ENCODE measurements around the gene CAPZA1. TPM values are rescaled to one million over a fixed set of nuclear protein-coding genes. Genes with fewer than 3 reads are reported as not detected.
A peak's percentile ranks its signal among the peaks of the same experiment; 100 is the strongest.

Gene CAPZA1
- total RNA-seq, 1 donor from 2014 or later, result 260 TPM

DNA sequence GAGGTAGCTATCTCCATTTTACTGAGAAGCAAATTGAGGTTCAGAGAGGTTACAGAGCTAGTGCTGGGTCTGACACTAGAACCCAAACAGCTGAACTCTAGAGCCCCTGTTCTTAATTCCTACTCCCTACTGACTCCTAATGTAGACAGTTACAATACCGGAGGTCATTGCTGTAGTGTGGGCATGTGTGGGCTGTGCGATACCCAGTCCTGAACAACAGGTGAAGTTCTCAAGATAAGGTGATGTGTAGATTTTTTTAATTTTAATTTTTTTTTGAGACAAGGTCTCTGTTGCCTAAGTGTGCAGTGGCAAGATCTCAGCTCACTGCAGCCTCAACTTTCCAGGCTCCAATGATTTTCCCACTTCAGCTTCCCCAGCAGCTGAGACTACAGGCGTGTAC, 88.9 kb downstream of the CAPZA1 start:
- intact Hi-C loops (cut with micrococcal nuclease), result loop anchor here (10.0 kb wide), 1 partner anchor 1076 kb away; no protein-coding TSS in a partner anchor
- no peak for DNase-seq (ENCODE audit: low spot score)
- Mint-ChIP-seq H3K9me3 (no peaks in the 10 kb centered on the region), H3K27ac (no peak overlapping the region), H3K27me3 (ENCODE audit: low read depth) (peaks cover 30% of the 10 kb centered on the region), H3K36me3 (ENCODE audit: low read depth) (no peaks in the 10 kb centered on the region), H3K4me1 (ENCODE audit: low read depth) (peaks cover 31% of the 10 kb centered on the region), H3K4me3 (ENCODE audit: low read depth) (no peak overlapping the region)

DNA sequence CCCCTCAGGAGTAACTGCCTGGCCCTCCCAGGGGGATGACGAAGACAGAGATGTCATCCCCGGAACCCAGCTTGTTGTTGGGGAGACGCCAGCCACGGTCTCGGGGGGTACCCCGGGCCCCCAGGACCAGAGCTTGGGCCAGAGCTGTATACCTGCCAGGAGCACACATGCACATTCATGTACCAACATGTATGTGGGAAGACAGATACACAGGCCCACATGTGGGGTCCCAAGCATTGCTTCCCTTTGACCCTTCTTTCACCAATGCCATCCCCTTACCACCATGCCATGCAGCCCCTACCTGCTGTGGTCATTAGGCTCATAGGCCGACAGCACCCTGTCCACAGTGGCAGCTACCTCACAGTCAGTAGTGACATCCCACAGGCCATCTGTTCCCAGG, 90.5 kb downstream of the CAPZA1 start:
- H3K27me3 Mint-ChIP-seq (ENCODE audit: low read depth), result peaks cover 41% of the 10 kb centered on the region
- DNase-seq (ENCODE audit: low spot score), result no peak
- no peak overlapping the region for H3K27ac Mint-ChIP-seq
- no peak overlapping the region for H3K4me3 Mint-ChIP-seq (ENCODE audit: low read depth)
- H3K36me3 Mint-ChIP-seq (ENCODE audit: low read depth), result no peaks in the 10 kb centered on the region
- no peaks in the 10 kb centered on the region for H3K9me3 Mint-ChIP-seq
- intact Hi-C loops (cut with micrococcal nuclease), result no loop called here
- peaks cover 26% of the 10 kb centered on the region for H3K4me1 Mint-ChIP-seq (ENCODE audit: low read depth)

DNA sequence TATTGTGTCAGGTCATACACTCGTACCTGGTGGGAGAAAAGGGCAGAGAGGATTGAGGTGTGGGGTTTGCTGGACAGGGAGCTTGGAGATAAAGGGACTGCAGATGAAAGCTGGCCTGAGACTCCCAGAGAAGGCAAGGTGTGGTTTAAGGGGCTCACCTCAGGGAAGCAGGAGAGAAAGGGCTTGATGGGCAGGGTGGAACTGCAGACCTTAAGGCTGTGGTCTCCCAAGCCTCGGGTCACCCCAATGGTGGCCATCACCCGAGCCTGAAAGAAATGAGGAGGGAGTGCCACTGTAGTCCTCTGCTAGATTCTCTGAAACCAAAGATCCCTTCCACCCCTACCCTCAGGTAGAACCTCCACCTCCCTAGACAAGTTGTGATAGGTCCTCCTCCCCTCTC, 91.0 kb downstream of the CAPZA1 start:
- Mint-ChIP-seq H3K9me3 (no peaks in the 10 kb centered on the region), H3K36me3 (ENCODE audit: low read depth) (no peaks in the 10 kb centered on the region), H3K27me3 (ENCODE audit: low read depth) (peaks cover 41% of the 10 kb centered on the region), H3K4me3 (ENCODE audit: low read depth) (no peak overlapping the region), H3K4me1 (ENCODE audit: low read depth) (peaks cover 24% of the 10 kb centered on the region), H3K27ac (no peak overlapping the region)
- intact Hi-C loops (cut with micrococcal nuclease), result no loop called here
- DNase-seq (ENCODE audit: low spot score), result no peak

DNA sequence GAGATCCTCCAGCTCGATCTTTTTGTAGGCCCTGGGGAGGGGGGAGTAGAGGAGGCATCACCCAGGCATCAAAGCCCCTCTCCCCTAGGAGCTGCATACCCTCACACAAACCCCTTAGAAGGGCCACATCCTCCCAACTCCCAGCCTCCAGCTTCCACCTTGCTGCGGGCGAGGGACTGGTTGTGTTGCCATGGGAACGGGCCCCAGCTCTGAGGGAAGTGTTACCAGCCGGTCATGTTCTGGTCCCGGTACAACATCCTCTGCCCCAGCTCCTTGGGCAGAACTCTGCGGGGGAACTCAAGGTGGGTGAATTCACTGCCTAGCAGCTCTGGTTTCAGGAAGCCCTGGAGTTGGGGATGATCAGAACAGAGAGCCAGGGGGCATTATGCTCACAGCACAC, 91.4 kb downstream of the CAPZA1 start:
- peaks cover 41% of the 10 kb centered on the region for H3K27me3 Mint-ChIP-seq (ENCODE audit: low read depth)
- no peaks in the 10 kb centered on the region for H3K36me3 Mint-ChIP-seq (ENCODE audit: low read depth)
- no peak overlapping the region for H3K4me3 Mint-ChIP-seq (ENCODE audit: low read depth)
- H3K27ac Mint-ChIP-seq, result no peak overlapping the region
- no peaks in the 10 kb centered on the region for H3K9me3 Mint-ChIP-seq
- DNase-seq (ENCODE audit: low spot score), result no peak
- H3K4me1 Mint-ChIP-seq (ENCODE audit: low read depth), result peaks cover 24% of the 10 kb centered on the region
- intact Hi-C loops (cut with micrococcal nuclease), result no loop called here

DNA sequence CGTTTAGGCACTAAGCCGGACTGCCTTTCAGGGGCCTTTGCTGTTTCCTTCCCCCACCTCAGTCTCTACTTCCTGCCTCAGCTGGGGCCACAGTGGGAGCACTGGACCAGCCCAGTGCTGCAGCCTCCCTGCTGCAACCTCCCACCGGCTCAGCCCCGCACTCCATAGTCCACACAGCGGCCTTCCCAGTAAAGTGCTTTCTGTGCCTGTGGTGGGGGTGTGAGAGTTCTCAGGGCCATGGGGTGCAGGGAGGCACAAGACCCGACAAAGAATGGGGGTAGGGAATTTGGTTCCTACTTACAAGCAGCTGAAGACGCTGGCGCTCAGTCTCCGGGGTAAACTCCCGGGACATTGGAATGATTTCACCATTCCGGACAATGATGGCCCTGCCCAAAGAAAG, 92.0 kb downstream of the CAPZA1 start:
- intact Hi-C loops (cut with micrococcal nuclease), result no loop called here
- H3K4me1 Mint-ChIP-seq (ENCODE audit: low read depth), result peaks cover 27% of the 10 kb centered on the region
- H3K27ac Mint-ChIP-seq, result no peak overlapping the region
- H3K4me3 Mint-ChIP-seq (ENCODE audit: low read depth), result no peak overlapping the region
- peaks cover 41% of the 10 kb centered on the region for H3K27me3 Mint-ChIP-seq (ENCODE audit: low read depth)
- H3K9me3 Mint-ChIP-seq, result no peaks in the 10 kb centered on the region
- H3K36me3 Mint-ChIP-seq (ENCODE audit: low read depth), result no peaks in the 10 kb centered on the region
- DNase-seq (ENCODE audit: low spot score), result no peak

DNA sequence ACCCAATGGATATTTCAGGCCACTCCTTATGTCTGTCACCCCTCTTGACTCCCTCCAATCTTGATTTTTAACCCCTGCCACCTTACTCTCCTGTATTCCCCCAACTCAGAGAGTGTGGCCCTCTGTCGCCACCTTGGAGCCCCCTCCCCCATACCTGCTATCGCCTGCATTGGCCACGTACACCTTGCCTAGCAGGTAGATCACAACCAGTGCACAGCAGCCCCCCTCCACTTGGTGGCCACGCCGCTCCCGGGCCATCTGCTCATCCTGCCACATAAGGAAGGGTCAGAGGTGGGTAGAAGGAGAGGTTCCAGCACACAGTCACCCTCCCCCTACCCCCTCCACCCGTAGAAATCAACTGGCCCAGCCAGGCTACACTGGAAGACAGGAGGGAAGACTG, 92.6 kb downstream of the CAPZA1 start:
- Mint-ChIP-seq H3K4me3 (ENCODE audit: low read depth) (no peak overlapping the region), H3K27ac (no peak overlapping the region), H3K9me3 (no peaks in the 10 kb centered on the region), H3K4me1 (ENCODE audit: low read depth) (peaks cover 28% of the 10 kb centered on the region), H3K27me3 (ENCODE audit: low read depth) (peaks cover 41% of the 10 kb centered on the region), H3K36me3 (ENCODE audit: low read depth) (no peaks in the 10 kb centered on the region)
- intact Hi-C loops (cut with micrococcal nuclease), result no loop called here
- DNase-seq (ENCODE audit: low spot score), result no peak

DNA sequence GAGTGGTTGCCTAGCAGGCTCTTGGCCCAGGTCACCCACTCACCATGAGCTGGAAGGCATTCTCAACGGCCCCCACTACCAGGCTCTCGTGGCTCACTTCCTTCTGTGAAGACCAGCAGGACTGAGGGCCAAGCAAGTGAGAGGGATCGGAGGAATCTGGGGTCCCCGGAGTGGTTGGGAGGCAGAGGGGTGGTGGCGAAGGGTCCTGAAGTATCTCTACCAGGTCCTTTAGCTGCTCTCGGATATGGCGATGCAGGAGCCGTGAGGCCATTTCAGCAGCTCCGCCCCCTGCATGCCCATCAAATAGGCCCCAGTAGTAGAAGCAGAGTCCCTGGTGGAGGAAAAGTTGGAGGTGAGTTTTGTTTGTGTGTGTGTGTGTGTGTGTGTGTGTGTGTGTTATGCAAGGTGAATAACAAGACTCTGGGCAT, 93.1 kb downstream of the CAPZA1 start:
- DNase-seq (ENCODE audit: low spot score), result no peak
- H3K27ac Mint-ChIP-seq, result no peak overlapping the region
- no peaks in the 10 kb centered on the region for H3K36me3 Mint-ChIP-seq (ENCODE audit: low read depth)
- H3K27me3 Mint-ChIP-seq (ENCODE audit: low read depth), result peaks cover 39% of the 10 kb centered on the region
- H3K9me3 Mint-ChIP-seq, result no peaks in the 10 kb centered on the region
- H3K4me3 Mint-ChIP-seq (ENCODE audit: low read depth), result no peak overlapping the region
- intact Hi-C loops (cut with micrococcal nuclease), result no loop called here
- peaks cover 31% of the 10 kb centered on the region for H3K4me1 Mint-ChIP-seq (ENCODE audit: low read depth)

DNA sequence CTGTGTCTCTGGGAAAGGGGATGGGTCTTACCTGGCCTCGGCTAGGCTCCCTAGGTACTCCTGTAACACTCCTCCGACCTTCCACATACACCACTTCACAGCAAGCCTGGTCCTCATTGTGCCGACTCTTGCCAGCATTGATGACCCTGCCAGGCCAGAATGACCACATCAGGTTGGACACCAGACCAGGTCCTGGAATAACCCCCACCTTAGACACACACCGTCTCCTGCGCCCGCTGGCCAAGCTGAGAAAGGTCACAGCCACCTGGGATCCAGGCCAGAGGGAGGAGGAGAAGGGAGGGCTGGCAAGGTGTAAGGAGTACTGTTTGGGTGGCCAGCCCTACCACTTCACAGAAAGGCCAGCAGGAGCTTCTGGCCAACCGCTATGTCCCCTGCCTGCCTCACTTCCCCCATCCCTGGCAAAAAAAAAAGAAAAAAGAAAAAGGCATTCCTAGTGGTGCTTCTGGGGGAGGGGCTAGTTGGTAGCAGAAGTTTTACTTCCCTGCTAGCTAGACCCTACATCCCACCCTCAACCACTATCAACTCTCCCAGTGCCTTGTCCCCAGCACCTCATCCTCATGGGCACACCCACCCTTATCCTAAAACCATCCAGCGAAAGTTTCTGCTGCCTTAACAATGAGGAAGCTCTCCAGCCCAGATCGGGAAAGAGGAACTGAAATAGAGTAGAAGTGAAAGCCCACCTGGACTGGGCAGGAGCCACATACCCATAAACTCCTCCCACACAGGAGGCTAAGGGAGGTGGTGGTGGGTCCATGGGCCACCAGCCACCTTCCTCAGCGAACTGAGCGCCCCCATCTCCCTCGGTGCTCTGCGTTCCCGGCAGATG, 94.1 kb downstream of the CAPZA1 start:
- no peak for DNase-seq (ENCODE audit: low spot score)
- peak overlapping the region; percentile 68 for H3K4me3 Mint-ChIP-seq (ENCODE audit: low read depth)
- intact Hi-C loops (cut with micrococcal nuclease), result no loop called here
- H3K27me3 Mint-ChIP-seq (ENCODE audit: low read depth), result peaks cover 32% of the 10 kb centered on the region
- no peaks in the 10 kb centered on the region for H3K36me3 Mint-ChIP-seq (ENCODE audit: low read depth)
- H3K4me1 Mint-ChIP-seq (ENCODE audit: low read depth), result peaks cover 32% of the 10 kb centered on the region
- no peak overlapping the region for H3K27ac Mint-ChIP-seq
- H3K9me3 Mint-ChIP-seq, result no peaks in the 10 kb centered on the region

DNA sequence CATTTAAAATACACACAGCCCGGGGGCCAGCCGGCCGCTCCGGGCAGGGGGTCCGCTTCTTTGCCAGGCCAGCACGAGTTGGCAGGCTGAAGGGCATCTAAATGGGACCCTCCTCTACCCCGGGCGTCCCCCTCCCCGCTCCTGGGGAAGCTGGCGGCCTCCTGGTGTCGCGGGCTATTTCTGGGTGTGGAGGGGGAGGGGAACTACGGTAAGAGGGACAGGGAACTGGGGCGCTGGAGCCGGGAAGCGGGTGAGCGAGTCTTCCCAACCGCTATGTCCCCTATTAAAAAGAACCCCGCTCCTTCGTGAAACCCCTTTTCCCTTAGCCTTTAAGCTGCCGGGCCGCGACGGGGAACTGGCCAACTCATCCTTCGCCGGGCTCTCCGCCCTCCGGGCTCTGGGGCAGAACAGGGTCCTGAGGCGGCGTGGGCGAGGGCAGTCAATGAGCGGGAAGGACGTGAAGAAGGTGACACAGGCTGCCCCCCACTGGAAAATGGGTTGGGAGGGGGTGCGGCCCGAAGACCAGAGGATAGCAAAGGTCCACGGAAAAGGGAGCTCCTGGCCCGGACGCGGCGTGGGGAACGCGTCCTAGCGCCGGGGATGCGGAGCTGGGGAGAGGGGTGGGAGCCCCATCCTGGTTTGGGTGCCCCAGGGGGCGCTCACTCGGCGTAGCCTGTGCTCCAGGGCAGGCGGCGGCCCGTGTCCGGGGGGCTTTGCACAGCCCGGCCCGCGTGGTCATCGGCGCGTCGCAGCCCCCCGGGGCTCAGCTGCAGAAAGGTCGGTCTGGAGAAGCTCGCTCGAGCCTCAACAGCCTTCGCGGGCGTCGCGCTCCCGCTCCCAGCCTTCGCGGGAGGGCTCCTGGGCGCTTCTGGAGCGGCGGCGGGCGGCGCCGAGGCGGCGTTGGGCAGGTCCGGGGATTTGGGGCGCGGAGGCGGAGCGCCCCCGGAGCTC, 95.0 kb downstream of the CAPZA1 start:
- Mint-ChIP-seq H3K9me3 (no peaks in the 10 kb centered on the region), H3K4me3 (ENCODE audit: low read depth) (peak overlapping the region; percentile 79), H3K27me3 (ENCODE audit: low read depth) (peaks cover 30% of the 10 kb centered on the region), H3K27ac (peak overlapping the region; percentile 21), H3K4me1 (ENCODE audit: low read depth) (peaks cover 28% of the 10 kb centered on the region), H3K36me3 (ENCODE audit: low read depth) (no peaks in the 10 kb centered on the region)
- intact Hi-C loops (cut with micrococcal nuclease), result loop anchor here (5.0 kb wide), 2 partner anchors 168 to 678 kb away; partner anchors contain the start of gene MAGI3
- DNase-seq (ENCODE audit: low spot score), result no peak

DNA sequence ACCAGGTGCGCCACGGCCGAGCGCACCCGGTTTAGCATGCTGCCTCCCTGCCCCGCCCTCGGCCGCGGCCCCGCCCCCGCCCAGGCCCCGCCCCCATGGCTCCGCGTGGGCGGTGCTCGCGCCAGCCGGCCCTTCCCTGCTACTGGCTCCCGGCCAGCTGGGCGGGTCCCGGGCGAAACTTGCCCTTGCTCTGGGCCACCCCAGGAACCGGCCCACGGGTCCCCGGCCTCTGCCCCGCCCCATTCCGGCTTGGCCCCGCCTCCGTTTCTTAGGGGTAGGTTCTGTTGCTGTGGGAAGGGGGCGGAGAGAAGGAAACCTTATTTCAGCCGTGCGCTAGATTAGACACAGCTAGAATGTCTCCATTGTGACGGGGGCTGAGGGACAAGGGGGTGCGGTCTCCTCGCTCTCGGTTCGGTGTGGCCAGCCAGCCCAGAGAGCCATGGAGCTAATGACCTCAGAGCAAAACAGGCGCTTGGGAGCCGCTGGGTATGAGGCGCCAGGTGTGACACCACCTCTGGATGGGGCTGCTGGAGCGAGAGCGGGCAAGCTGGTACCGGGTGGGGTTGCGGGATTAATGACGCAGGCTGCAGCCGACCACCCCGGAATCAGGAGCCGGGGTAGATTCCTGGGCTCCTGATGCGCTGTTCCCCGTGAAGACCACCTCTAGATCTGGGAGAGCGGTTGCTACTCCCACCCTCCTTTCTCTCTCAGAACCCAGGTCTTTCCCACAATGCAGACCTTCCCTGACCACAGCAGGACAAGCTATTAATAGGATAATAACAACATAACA, 95.8 kb downstream of the CAPZA1 start, which contains the start of gene PPM1J:
Gene PPM1J (minus strand): TSS at position 69 of the 790 bp plus-strand sequence. CDS start 31 bp downstream, at position 38.
- Mint-ChIP-seq H3K36me3 (ENCODE audit: low read depth) (no peaks in the 10 kb centered on the region), H3K4me3 (ENCODE audit: low read depth) (peak within 1 kb of the TSS; percentile 81), H3K27ac (peak within 1 kb of the TSS; percentile 21), H3K4me1 (ENCODE audit: low read depth) (peaks cover 24% of the 10 kb centered on the region), H3K9me3 (no peaks in the 10 kb centered on the region), H3K27me3 (ENCODE audit: low read depth) (peaks cover 33% of the 10 kb centered on the region)
- peak; percentile 97 for DNase-seq (ENCODE audit: low spot score)
- intact Hi-C loops (cut with micrococcal nuclease), result loop anchor here (1.0 to 5.0 kb wide), 6 partner anchors 89 to 963 kb away; partner anchors contain the start of genes LRIG2, MAGI3 and SLC16A1

DNA sequence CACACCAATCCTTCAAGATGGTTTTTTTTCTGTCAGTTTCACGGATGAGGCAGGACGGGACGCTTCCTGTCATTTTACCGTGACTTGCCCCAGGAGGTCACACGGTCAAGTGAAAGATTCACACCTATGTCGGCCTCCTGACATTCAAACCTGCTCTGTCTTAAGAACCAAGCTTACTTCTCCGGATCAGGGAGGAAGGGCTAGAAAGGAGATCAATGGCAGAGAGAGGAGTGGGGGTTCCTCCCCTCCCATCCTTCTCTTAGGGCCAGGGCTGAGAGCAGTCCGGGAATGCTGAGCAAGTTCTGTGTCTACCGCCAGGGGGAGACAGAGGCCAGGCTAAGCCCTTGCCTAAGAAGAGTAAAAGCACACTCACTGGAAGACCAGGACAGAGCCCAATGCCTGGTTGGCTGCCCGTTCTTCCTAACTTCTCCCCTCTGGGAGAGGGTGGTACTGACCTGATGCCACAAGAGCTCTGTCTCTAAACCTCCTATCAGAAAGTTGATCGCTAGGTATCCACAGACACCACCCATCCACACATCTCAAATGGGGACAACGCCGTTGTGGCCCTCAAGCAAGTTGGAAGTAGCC, 96.6 kb downstream of the CAPZA1 start:
- H3K4me3 Mint-ChIP-seq (ENCODE audit: low read depth), result peak overlapping the region; percentile 81
- no peaks in the 10 kb centered on the region for H3K36me3 Mint-ChIP-seq (ENCODE audit: low read depth)
- peak; percentile 70 for DNase-seq (ENCODE audit: low spot score)
- H3K27me3 Mint-ChIP-seq (ENCODE audit: low read depth), result peaks cover 33% of the 10 kb centered on the region
- H3K4me1 Mint-ChIP-seq (ENCODE audit: low read depth), result peaks cover 24% of the 10 kb centered on the region
- intact Hi-C loops (cut with micrococcal nuclease), result loop anchor here (1.0 to 5.0 kb wide), 6 partner anchors 88 to 963 kb away; partner anchors contain the start of genes LRIG2, MAGI3 and SLC16A1
- H3K27ac Mint-ChIP-seq, result no peak overlapping the region
- no peaks in the 10 kb centered on the region for H3K9me3 Mint-ChIP-seq

Data from activated T-helper 2 cell treated with anti-CD3 and anti-CD28 coated beads, Interferon-gamma antibody, Interleukin-2, Interleukin-4, amounts not matched to agents 10 μg/mL and 5 μg/mL and 100 μg/mL, durations not matched to agents 14 hours and 24 hours and 36 hours (primary cell).